IPS DF 6.9 (cell line): ENCODE results near the gene ART4.

Experiments
- DNase-seq: peaks from one replicate; pipeline ENCODE4 v3.0.0-alpha.2; 2013; ENCODE audit warnings: low read depth, low spot score
- H3K27ac ChIP-seq: one replicate; pipeline ENCODE4 v1.5.1; 2013; ENCODE audit warnings: low read length, control low read depth
- H3K27me3 ChIP-seq: 2 replicates; pipeline ENCODE4 v1.6.1; 2013; ENCODE audit warnings: mild to moderate bottlenecking, low read length; ENCODE audit not compliant: control insufficient read depth, insufficient read depth
- H3K36me3 ChIP-seq: 2 replicates; pipeline ENCODE4 v1.6.1; 2013; ENCODE audit warnings: low read length; ENCODE audit not compliant: control insufficient read depth, insufficient read depth
- H3K4me1 ChIP-seq: 2 replicates; pipeline ENCODE4 v1.6.1; 2013; ENCODE audit warnings: low read length; ENCODE audit not compliant: control insufficient read depth, insufficient read depth
- H3K4me3 ChIP-seq: 2 replicates; pipeline ENCODE4 v1.5.1; 2013; ENCODE audit warnings: mild to moderate bottlenecking, low read length
- H3K9me3 ChIP-seq: 2 replicates; pipeline ENCODE4 v1.6.1; 2013; ENCODE audit warnings: low read length, inconsistent platforms; ENCODE audit not compliant: control insufficient read depth, insufficient read depth
- WGBS: extraction: QIAGEN DNeasy Blood & Tissue Kit; methylation state at CpG from one replicate; pipeline ENCODE4 v1.1.7; 2013; ENCODE audit warnings: mixed read lengths, missing lambda C conversion rate; ENCODE audit not compliant: insufficient read length, insufficient coverage; 5-methylcytosine and 5-hydroxymethylcytosine counted together

ART4 gene

DNA sequence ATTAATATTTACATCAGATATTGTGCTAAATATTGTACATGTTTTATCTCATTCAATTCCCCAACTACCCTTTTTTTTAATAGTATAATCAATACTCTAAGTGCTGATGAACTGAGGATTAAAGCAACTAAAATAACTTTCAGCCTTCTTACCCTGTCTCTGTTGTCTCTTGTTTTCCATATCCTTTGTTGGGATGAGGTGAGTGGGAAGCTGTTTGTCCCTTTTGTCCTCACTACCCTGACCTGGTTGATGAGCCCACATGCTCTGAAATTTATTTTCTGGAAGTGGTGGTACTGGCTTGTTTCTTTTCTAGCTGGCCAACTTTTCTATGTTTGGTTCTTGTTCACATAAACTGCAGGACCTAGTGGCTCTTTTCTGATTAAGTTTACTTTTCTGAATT, 9.6 kb upstream of the ART4 start:
- Histone ChIP-seq H3K9me3 (no peaks in the 10 kb centered on the region), H3K27ac (no peak overlapping the region), H3K4me1 (no peaks in the 10 kb centered on the region; the same call in 1 of the 2 replicates)

GRCh38 chr12:14850929-14851663, 7.8 kb upstream of the ART4 start:
- no peak overlapping the region for H3K27ac ChIP-seq
- no peaks in the 10 kb centered on the region; the same call in 1 of the 2 replicates for H3K4me1 ChIP-seq
- no CpG with 5 or more reads among the region's 1 CpG for WGBS
- no peaks in the 10 kb centered on the region for H3K9me3 ChIP-seq
- no peaks in the 10 kb centered on the region for H3K27me3 ChIP-seq
- no peaks in the 10 kb centered on the region for H3K36me3 ChIP-seq
- H3K4me3 ChIP-seq, result no peak overlapping the region
- DNase-seq, result no peak

More for the DNA sequence above, 9.6 kb upstream of the ART4 start:
- no peaks in the 10 kb centered on the region for H3K27me3 ChIP-seq
- DNase-seq, result no peak
- H3K4me3 ChIP-seq, result no peak overlapping the region
- H3K36me3 ChIP-seq, result no peaks in the 10 kb centered on the region

DNA sequence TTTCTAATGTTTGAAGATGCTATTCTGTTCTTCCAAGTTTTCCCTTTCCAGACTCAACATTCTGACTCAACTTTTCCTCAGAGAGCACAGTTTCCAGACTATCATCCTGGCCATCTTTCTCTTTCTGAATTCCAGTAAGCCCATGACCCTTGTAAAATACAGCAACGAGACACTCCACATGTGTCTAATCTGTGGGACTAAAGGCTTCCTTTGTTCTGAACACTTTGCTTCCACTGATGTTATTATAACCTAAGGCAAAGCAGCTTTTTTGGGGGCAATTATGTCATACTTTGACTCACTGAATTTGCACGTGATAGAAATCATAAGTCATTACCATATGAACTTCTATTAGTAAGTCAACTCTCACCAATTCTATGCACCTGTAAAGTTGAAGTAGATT, 6.3 kb upstream of the ART4 start:
- Histone ChIP-seq H3K9me3 (no peaks in the 10 kb centered on the region), H3K4me1 (no peaks in the 10 kb centered on the region; the same call in 1 of the 2 replicates), H3K4me3 (no peak overlapping the region), H3K27me3 (no peaks in the 10 kb centered on the region), H3K27ac (no peak overlapping the region), H3K36me3 (no peaks in the 10 kb centered on the region)
- DNase-seq, result no peak
- no CpG with 5 or more reads among the region's 2 CpGs for WGBS

DNA sequence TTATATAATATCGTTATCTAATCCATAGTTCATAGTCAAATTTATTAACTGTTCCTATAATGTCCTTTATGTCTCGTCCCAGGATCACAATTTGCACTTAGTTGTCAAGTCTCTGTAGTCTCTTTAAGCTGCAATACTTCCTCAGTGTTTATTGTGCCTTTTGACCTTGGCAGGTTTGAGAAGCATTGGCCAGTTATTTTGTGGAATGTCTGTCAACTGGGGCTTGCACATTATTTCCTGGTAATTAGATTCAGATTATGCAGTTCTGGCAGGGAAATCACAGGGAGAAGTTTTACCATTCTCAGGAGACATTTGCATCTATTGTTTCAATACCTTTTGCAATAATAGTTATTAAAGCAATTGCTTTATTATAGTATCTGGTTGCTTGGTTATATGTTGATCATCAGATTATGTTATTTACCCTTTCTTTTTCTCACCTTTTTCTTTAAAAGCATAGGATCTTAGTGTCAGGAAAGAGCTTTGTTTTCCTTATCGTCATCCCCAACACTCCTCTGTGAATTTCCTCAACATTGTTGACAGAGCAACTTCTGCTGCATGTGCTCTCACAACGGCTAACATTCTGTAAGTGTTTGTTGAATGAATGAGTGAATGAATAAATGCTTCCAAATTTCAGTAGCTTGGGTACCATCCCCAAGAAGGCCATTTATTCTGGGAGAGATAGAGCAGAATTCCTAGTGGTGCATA, 3.7 kb upstream of the ART4 start:
- Histone ChIP-seq H3K27me3 (no peaks in the 10 kb centered on the region), H3K4me3 (no peak overlapping the region), H3K4me1 (no peaks in the 10 kb centered on the region), H3K9me3 (no peaks in the 10 kb centered on the region), H3K36me3 (no peaks in the 10 kb centered on the region), H3K27ac (no peak overlapping the region)
- 100% methylated on average over 1 of the region's 4 CpGs for WGBS
- no peak for DNase-seq

- H3K36me3 ChIP-seq, result no peaks in the 10 kb centered on the region
- no CpG with 5 or more reads among the region's 3 CpGs for WGBS
- H3K27me3 ChIP-seq, result no peaks in the 10 kb centered on the region
- no peaks in the 10 kb centered on the region for H3K9me3 ChIP-seq
- H3K4me1 ChIP-seq, result no peaks in the 10 kb centered on the region
- no peak for DNase-seq
- no peak overlapping the region for H3K4me3 ChIP-seq
- H3K27ac ChIP-seq, result no peak overlapping the region
Observed at GRCh38 chr12:14846042-14846587, 2.8 kb upstream of the ART4 start.

DNA sequence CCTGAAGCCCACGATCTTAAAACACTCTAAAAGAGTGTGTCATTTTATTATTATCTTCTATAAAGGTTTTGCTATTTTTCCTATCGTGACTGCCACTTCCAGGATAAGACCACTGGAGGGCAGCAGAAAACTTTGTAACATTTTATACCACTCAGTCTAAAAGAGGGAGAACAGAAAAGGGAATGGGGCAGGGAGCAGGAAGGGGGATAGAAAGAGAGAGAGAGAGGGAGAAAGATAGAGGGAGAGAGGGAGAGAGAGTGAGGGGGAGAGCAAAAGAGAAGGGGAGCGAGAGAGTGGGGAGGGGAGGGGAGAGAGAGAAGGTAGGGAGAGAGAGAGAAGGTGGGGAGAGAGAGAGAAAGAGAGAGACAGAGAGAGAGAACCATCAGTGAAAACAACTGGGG, 2.0 kb upstream of the ART4 start:
- no CpG with 5 or more reads among the region's 3 CpGs for WGBS

GRCh38 chr12:14844401-14844800, 1.1 kb upstream of the ART4 start:
- DNase-seq, result no peak
- no peak overlapping the region for H3K4me3 ChIP-seq
- H3K4me1 ChIP-seq, result no peaks in the 10 kb centered on the region
- H3K27ac ChIP-seq, result no peak overlapping the region
- no peaks in the 10 kb centered on the region for H3K36me3 ChIP-seq
- no peaks in the 10 kb centered on the region for H3K9me3 ChIP-seq
- H3K27me3 ChIP-seq, result no peaks in the 10 kb centered on the region

More for the DNA sequence above, 2.0 kb upstream of the ART4 start:
- H3K4me3 ChIP-seq, result no peak overlapping the region
- no peaks in the 10 kb centered on the region for H3K27me3 ChIP-seq
- H3K36me3 ChIP-seq, result no peaks in the 10 kb centered on the region
- H3K9me3 ChIP-seq, result no peaks in the 10 kb centered on the region
- no peaks in the 10 kb centered on the region for H3K4me1 ChIP-seq
- no peak overlapping the region for H3K27ac ChIP-seq
- peak; percentile 33 for DNase-seq

- no CpG with 5 or more reads among the region's 3 CpGs for WGBS
- Histone ChIP-seq H3K4me1 (no peaks in the 10 kb centered on the region), H3K36me3 (no peaks in the 10 kb centered on the region), H3K4me3 (no peak overlapping the region), H3K27me3 (no peaks in the 10 kb centered on the region), H3K27ac (no peak overlapping the region), H3K9me3 (no peaks in the 10 kb centered on the region)
- no peak for DNase-seq
Observed at GRCh38 chr12:14842315-14842714, 1.0 kb downstream of the ART4 start.

DNA sequence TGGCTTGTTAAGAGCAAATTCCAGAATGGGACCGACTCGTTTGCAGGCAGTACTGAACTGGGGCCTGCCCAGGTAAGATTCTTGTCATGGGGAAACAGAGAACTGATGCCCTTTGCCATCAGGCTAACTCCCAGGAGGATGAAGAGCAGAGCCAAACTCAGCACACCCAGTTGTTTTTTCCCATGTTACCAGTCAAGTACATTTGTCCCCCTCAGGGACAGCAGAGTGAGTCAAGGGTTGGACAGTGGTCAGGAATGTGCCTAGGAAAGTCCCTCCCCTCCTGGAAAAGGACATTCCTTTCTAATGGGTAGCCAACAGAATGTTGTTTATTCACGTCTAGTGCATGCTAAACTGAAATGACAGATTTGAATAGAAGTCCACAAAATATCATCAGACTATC, 1.6 kb downstream of the ART4 start:
- Histone ChIP-seq H3K4me3 (no peak overlapping the region), H3K27me3 (no peaks in the 10 kb centered on the region), H3K9me3 (no peaks in the 10 kb centered on the region), H3K27ac (no peak overlapping the region), H3K4me1 (no peaks in the 10 kb centered on the region), H3K36me3 (no peaks in the 10 kb centered on the region)
- no peak for DNase-seq
- no CpG with 5 or more reads among the region's 3 CpGs for WGBS

DNA sequence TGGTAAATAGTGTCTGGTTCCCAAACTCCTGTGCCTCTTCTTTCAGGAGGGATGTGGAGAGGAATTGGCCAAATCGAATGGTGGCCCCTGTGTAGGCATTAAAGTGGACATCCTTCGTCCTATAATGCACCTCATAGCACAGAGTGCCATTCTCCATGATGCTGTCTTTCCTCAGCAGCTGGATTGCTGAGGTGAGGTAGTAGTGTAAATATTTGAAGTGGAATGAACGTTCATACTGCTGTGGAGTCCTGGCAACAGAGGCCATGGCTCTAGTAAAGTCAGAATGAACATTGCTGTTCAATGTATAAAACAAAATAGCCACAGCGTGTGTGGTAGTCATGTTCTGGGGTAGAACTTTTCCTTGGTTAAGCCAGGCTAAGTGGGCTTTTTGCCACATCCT, 2.7 kb downstream of the ART4 start:
- H3K4me1 ChIP-seq, result no peaks in the 10 kb centered on the region
- H3K9me3 ChIP-seq, result no peaks in the 10 kb centered on the region
- no peaks in the 10 kb centered on the region for H3K36me3 ChIP-seq
- no CpG with 5 or more reads among the region's 4 CpGs for WGBS
- no peak overlapping the region for H3K4me3 ChIP-seq
- H3K27ac ChIP-seq, result no peak overlapping the region
- DNase-seq, result no peak
- H3K27me3 ChIP-seq, result no peaks in the 10 kb centered on the region
